Fibroblast of mammary gland (primary cell): ENCODE data around the gene CSF3.

Experiments
- DNase-seq: peaks from one replicate; pipeline ENCODE4 v3.0.0-alpha.2; 2010; ENCODE audit warnings: low read depth
- H3K4me3 ChIP-seq: 2 replicates; pipeline ENCODE4 v1.5.1; 2011; ENCODE audit warnings: low read depth, mild to moderate bottlenecking, low read length, moderate library complexity; ENCODE audit not compliant: control insufficient read depth
- CTCF ChIP-seq: conservative IDR thresholded peaks from 2 replicates; pipeline ENCODE4 v1.5.1; 2011; ENCODE audit warnings: low read depth, low read length, inconsistent platforms; ENCODE audit not compliant: control insufficient read depth, insufficient read depth

The CSF3 gene

DNA sequence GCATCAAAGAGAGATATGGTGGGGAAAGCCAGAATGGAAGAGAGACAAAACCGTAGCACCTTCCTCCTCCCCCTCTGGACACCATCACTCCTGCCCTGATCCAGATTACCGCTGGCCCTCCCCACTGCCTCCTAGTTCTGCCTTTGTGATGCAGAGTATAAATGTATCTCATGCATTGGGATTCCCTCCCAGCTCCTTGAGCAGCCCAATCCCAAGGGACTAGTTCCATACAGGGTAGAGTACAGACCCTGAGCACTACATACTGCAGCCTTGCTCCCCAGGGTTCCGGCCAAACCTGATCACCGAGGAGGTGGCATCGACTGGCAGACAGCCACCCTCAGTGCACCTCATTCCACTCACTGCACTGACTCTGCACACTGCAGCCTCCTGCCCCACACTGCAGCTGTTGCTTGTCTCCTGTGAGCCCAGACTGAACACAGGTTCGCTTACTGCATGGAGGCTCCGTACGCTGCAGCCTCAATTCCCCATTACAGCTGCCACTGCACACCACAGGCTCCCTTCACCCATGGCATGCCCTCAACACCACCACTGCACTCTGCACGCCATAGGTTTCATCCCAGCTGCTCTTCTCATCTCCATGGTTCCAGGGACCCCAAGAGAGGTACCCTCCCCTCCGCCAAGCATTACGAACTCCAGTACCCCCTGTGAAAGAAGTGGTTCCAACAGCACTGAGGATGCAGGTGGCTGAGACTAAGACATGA is 45.8 kb downstream of the CSF3 start:
- TF ChIP-seq CTCF = no peak
- H3K4me3 ChIP-seq = no peak overlapping the region
- no peak for DNase-seq

DNA sequence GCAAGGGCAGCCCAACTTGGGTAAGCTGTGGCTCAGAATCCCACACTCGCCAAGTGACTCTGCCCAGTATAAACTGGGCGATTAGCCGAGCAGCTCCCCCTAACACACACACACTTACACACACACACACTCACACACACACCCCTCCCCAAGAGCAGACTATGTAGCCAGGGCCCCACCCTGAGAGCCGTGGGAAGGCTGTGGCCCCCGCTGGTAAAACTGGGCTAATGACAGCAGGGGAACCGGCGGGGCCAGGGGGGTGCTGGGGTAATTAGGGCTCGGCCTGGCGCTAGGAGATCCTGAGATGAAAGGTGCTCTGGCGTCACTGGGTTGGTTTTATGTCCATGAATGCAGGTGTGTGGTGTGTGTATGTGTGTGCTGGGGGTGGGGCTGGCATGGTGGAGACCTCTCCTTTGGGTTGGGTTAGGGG is 46.4 kb downstream of the CSF3 start:
- DNase-seq = no peak
- no peak overlapping the region for H3K4me3 ChIP-seq
- TF ChIP-seq CTCF = no peak

- H3K4me3 ChIP-seq = peak within 1 kb of the TSS; percentile 87
- DNase-seq = no peak
- no peak for TF ChIP-seq CTCF
Measured at GRCh38 chr17:40062329-40063186, 47.3 kb downstream of the CSF3 start, which contains the start of gene THRA. Gene THRA, plus strand, starts transcription at chr17:40062965. Its CDS starts 11,524 bp downstream, at chr17:40074489.

GRCh38 chr17:40063187-40063771 is 48.0 kb downstream of the CSF3 start:
- no peak for TF ChIP-seq CTCF
- DNase-seq = no peak
- H3K4me3 ChIP-seq = peak overlapping the region; percentile 87

- DNase-seq = no peak
- peak overlapping the region; percentile 87 for H3K4me3 ChIP-seq
- TF ChIP-seq CTCF = no peak
Measured at GRCh38 chr17:40063901-40064531, 48.8 kb downstream of the CSF3 start.

- TF ChIP-seq CTCF = no peak
- peak overlapping the region; percentile 87 for H3K4me3 ChIP-seq
- DNase-seq = peak; percentile 51
Measured at GRCh38 chr17:40064971-40065768, 49.9 kb downstream of the CSF3 start.
